ENCODE results near the gene TBC1D22A.
"Not testable (repeated sequence)": the region's sequence is repeated elsewhere in the genome, so short reads cannot be mapped to it uniquely, and the experiment has no call there.

- TF ChIP-seq EZH2phosphoT487 (IDR thresholded peaks at IDR 0.05; ENCODE audit: borderline replicate concordance); CTCF (IDR thresholded peaks at IDR 0.05 in 2 of 3, conservative IDR thresholded peaks at IDR 0.05 in 1 of 3; ENCODE audit: borderline replicate concordance in 1 of 3, insufficient read depth in 1 of 3, low read depth in 2 of 3, low read length in 2 of 3); EZH2 (IDR thresholded peaks at IDR 0.05); SP1 (IDR thresholded peaks at IDR 0.05; ENCODE audit: low read depth); REST (IDR thresholded peaks at IDR 0.05; ENCODE audit: low read depth); RAD21 (IDR thresholded peaks at IDR 0.05; ENCODE audit: low read depth); POLR2A (IDR thresholded peaks at IDR 0.05; ENCODE audit: borderline replicate concordance, extremely low read depth, insufficient read depth, insufficient read length); MAX (IDR thresholded peaks at IDR 0.05): not testable (repeated sequence)
These were observed 216.2 kb downstream of the TBC1D22A start for GRCh38 chr22:46978668-46979067.
